ENCODE measurements around the gene RNPS1.
A peak's percentile ranks its signal among the peaks of the same experiment; 100 is the strongest.
"Not testable (repeated sequence)": the region's sequence is repeated elsewhere in the genome, so short reads cannot be mapped to it uniquely, and the experiment has no call there.

RNPS1 gene

DNA sequence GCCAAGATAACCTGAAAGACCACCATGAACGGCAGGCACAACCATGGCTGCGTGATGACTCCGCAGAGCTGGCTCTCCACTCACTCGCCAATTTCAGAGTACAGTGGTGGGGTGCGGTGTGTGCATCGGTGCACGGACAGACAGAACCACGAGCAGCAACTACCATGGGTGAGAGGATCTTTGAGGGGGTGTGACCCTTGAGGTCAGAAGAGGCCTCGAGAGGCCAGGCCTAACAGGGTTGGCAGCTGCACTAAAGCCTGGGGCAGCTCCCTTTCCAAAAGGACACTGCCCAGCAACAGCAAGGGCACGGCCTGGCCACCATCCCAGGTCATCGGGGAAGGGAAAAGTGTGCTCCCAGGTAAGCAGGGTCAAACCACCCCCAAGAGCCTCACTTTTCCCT is 14.6 kb downstream of the RNPS1 start:
- DNase-seq, result no peak

DNA sequence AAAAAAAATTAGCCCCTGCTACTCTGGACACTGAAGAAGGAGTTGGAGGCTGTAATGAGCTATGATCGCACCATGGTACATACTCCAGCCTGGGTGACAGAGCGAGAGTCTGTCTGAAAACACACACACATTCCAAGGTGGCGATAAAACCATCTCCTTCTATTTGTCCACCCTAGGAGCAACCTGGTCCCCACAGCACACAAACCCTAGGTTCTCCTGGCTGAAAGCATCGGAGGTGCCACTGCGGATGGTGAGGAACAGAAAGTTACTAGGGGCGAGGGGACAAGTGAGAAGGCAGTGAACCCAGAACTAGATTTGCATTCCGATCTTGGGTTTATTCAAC is 15.1 kb downstream of the RNPS1 start:
- DNase-seq, result no peak

DNA sequence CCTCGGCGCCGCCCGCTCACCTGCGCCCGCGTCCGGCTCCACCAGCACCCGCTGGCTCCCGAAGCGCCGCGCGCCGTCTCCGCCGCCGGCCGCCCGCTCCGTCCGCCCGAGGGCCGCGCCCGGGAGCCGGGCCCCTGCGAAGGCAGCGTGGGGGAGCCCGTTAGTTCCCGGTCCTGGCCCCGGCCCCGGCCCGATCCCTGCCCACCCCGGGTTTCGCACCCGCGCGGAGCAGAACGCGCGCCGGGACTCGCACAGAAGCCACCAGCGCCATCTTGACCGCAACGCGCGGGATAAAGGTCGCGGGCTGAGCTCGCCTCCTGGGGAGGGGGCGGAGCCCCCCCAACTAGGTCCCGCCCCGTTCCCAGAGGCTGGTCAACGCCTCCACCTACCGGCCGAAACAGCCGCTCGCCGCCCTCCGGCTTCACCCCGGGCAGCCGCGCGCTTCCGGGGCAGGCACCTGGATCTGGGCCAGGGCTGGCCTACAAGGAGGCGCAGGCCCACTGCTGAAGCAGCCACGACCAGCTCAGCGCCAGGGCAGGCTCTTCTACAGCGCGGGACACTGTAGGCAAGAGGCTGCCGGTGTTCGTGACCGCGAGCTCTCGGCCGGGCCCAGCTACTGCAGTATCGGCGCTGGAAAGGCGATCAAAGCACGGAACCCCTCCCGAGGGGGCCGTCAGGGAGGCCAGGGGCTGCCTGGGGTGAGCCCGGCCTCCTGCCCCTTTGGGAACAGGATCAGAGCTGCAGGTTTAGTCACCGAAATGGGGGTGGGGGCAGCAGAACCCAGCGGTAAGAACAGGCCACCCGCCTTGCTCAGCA is 16.4 kb downstream of the RNPS1 start, which contains the start of gene ECI1:
Gene ECI1, minus strand, starts transcription at position 292 of the 816 bp plus-strand sequence. Its CDS starts 21 bp downstream, at position 271.
- peak; percentile 77 for DNase-seq

DNA sequence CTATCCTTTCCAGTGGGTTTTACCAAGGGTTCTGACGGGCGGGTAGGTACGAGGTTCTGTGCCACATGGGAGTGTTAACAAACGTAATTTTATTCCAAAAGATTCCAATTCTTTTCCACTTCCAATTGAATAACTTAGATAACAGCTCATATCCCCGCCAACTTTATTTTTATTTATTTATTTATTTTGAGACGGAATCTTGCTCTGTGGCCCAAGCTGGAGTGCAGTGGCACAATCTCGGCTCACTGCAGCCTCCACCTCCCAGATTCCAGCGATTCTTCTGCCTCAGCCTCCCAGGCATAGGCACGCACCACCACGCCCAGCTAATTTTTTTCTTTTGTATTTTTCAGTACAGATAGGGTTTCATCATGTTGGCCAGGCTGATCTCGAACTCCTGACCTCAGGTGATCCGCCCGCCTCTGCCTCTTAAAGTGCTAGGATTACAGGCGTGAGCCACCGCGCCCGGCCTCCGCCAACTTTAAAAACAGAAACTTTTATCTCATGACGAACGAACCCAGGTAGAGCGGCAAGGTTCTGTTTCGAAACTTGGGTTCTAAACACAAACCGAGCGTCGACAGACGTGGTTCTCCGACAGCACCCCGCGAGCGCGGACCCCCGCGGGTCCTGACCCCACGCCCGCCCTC is 17.2 kb downstream of the RNPS1 start:
- DNase-seq, result no peak

DNA sequence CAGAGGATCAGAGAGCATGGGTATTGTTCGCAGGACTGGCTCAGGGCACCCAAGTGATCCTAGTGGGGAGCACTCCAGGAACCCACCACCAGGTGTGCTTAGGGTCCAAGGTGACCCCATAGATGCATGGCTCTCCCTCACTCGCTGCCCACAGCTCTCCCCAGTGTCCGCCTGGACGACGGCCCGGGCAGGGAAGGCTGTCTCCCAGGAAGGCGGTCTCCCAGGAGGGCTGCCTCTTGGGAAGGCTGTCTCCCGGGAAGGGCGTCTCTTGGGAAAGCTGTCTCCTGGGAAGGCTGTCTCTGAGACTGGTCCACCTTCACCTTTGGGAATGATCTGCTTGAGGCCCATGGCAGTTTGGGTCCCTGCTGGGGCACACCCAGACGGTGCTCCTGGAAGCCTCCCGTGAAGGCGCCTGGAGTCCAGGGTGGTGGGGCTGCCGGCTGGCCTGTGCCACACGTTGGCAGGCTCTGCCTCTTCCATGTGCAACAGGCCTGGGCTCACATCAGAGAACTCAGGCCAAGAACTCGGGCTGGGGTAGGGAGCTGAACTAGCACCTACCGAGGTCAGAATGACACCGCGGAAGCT is 21.5 kb downstream of the RNPS1 start:
- no peak for DNase-seq

DNA sequence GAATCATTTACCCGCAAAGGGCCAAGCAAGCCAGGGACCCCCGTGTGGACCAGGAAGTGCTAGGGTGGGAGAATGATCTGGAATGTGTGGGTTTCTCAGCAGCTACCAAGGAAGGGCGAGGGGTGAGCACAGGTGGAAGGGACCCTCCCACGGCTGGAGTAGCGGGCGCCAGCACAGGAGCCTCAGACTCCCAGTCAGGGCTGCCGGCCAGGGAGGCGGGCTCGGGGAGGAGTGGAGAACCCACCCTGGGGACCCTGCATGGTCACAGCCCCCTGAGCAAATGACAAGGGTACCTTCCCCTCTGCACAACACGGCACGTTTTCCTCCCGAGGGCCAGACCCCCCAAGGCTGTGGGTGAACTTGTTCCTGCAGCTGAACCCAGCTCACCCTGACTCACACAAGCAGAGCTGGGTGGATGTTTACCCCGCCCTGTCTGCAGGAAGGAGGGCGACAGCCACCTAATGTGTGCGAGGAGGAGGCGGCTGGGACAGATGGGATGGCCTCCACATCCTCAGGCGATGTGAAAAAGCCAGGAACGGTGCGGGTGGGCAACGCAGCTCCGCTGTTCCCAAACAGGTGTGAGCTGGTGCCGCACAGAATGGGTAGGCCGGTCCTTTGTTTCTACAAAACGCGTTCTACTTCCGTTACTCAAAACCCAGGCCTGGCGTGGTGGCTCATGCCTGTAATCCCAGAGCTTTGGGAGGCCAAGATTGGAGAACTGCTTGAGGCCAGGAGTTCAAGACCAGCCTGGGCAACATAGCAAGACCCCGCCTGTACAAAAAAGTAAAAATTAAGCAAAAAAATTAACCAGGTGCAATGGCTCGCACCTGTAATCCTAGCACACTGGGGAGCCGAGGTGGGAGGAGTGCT is 22.8 kb downstream of the RNPS1 start:
- DNase-seq, result no peak

DNA sequence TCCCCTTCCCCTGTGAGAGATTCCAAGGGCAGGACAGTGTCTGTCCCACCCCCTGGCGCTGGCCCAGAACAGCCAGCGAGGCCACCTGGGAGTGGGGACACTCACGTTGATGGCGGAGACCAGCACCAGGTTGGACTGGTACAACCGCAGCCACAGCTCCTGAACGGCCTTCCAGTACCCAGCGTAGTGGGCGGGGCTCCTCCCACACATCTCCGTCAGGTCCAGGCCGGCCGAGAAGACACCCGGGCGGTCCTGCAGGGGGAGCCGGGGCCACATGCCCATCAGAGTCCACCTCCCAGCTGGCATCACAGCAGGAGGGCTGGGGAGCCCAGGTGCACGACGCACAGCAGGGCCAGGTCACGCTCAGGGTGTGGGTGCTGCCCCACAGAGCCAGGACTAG is 23.6 kb downstream of the RNPS1 start:
- DNase-seq, result no peak

DNA sequence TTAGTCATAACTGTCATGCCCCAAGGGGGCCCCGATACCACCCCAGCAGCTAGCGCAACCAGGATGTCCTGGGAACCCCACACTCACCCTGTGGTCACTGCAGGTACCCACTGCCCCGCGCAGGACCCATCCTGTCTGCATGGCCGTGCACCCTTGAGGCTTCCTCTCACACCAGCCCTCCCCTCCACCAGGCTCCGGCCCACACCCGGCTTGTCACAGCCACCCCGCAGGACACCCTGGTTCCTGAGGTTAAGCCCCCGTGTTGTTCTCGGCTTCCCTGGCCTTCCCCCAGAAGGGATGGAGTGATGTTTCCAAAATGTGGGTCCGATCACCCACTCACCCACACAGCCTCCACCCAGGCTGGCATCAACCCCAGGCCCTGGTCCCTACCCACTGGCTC is 24.1 kb downstream of the RNPS1 start:
- DNase-seq, result no peak

DNA sequence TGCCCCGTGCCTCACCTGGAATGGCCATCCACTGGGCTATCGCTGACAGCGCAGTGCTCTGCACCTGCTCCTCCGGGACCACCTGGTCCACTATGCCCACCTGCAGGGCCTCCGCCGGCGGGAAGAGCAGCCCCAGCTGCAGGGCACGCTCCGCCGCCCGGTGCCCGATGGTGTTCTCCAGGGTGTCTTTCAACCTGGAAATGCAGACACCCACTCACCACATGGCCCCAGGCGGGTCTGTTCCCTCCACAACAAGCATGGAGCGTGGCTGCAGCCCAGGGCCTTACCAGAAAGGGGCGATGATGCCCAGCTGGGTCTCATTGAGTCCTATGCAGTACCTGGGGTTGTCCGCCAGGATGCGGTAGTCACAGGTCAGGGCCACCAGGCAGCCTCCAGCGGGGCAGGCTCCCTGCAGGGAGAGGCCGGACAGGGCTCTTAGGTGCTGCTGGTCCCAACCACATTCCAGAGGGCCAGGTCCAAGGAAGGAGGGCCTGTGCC is 24.8 kb downstream of the RNPS1 start:
- no peak for DNase-seq

DNA sequence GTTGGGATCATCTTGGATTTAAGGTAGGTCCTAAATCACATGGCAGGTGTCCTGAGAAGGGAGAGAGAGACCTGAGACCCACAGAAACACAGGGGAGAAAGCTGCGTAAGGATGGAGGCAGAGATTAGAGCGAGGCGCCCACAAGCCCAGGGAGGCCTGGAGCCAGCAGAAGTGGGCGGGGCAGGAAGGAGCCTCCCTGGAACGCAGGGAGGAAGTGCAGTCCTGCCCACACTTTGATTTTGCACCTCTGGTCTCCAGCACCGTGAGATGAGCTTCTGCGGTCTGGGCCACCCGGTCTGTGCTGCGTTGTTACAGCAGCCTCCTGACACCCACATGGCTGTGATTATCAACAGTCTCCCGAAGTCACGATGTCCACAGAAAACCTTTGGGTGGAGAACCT is 25.3 kb downstream of the RNPS1 start:
- DNase-seq, result no peak

DNA sequence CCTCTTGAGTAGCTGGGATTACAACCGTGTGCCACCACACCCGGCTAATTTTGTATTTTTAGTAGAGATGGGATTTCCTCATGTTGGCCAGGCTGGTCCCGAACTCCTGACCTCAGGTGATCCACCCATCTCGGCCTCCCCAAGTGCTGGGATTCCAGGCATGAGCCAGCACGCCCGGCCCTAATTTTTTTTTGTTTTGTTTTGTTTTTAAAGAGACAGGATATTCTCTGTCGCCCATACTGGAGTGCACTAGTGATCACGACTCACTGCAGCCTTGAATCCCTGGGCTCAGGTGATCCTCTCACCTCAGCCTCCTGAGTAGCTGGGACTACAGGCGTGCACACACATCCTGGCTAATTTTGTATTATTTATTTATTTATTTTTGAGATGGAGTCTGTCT is 27.6 kb downstream of the RNPS1 start:
- not testable (repeated sequence) for DNase-seq

DNA sequence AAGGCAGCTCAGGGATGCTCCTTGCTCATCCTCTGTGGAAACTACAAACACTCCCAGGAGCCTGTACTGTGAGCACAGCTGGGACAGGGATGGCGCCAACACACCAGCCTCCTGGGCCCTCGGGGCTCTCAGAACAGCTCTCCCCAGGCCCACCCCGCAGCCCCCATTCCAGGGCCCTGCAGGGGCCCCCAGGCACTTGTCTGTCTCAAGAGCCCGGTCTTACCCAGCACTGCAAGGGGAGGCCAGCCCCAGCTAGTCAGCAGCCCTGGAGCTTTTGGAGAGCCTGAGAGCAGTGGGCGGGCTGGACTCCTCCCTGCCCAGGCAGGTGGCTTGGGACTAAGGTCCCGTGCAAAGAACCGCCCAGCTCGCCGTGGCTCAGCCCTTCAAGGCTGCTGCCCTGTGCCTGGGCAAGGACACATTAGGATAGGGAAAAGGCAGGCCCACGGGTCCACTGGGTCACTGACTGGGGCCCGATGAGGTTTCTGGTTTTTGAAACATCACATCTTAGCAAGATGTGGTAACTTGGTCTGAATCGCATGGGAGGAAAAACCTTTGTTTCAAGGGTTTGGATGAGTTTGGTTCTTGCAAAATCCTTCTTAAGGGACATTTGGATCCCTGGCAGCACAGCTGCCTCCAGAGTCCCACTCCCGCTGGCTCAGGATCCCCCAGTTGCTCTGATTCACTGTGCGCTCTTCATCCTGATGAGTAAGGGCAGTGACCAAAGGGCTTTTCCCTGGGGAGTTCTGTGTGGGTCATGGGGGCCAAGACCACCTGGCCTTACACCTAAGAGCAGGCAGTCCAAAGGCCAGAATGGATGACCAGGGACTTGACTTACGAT is 28.9 kb downstream of the RNPS1 start:
- no peak for DNase-seq

DNA sequence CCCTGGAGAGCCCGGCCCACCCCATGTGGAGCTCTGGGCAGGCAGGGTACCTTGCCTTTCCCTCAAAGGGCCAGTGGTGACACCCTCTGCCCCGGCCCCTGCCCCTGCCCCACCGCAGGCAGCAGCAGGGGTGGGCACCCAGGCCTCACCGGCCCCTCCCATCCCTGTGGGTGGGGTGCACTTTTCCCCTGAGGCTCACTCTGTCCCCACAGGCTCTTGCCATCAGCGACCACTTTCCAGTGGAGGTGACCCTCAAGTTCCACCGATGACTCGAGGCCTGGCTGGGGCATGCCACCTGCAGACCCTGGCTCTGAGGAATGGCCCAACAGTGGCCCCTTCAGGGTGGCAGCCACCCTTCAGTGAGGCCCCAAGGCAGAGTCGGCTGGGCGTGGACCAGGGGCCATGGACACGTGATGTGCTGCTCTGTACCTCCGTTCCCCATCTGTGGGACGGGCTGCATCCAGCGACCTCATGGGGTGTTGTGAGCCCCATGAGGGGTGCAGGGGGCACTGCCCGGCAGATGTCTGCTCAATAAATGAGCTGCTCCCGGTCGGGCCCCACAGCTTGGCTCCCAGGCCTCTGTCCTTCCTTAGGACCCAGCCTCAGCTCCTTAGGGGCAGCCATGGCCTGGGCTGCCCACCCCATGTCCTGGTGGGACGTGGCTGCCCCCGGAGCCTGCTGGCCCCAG is 29.6 kb downstream of the RNPS1 start:
- no peak for DNase-seq

DNA sequence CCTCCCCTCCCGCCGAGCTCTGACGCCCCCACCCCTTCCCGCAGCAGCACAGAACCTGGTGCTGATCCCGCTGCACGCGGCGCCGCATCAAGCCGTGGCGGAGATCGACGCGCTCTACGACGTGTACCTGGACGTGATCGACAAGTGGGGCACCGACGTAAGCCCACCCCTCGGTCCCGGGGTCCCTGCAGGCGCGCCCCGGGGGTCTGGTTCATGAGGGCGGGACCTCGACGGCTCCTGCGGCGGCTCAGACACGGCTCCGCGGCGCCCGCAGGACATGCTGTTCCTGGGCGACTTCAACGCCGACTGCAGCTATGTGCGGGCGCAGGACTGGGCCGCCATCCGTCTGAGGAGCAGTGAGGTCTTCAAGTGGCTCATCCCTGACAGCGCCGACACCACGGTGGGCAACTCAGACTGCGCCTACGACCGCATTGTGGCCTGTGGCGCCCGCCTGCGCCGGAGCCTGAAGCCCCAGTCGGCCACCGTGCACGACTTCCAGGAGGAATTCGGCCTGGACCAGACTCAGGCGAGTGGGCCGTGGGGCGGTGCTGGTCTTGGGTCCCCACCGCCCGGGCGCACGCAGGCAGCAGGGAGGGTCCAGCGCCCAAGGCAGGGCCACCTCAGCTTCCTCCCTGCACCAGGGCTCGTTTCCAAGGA is 30.3 kb downstream of the RNPS1 start:
- peak; percentile 6 for DNase-seq

DNA sequence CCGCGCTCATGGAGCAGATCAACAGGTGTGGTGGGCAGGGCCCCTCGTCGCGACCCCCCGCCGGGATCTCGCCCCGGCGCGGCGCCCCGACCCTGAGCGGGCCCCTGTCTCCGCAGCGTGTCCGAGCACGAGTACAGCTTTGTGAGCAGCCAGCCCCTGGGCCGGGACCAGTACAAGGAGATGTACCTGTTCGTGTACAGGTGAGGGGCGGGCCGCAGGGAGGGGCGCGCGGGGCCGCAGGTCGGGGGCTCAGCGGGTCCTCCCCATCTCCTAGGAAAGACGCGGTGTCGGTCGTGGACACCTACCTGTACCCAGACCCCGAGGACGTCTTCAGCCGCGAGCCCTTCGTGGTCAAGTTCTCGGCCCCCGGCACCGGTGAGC is 30.8 kb downstream of the RNPS1 start:
- no peak for DNase-seq

DNA sequence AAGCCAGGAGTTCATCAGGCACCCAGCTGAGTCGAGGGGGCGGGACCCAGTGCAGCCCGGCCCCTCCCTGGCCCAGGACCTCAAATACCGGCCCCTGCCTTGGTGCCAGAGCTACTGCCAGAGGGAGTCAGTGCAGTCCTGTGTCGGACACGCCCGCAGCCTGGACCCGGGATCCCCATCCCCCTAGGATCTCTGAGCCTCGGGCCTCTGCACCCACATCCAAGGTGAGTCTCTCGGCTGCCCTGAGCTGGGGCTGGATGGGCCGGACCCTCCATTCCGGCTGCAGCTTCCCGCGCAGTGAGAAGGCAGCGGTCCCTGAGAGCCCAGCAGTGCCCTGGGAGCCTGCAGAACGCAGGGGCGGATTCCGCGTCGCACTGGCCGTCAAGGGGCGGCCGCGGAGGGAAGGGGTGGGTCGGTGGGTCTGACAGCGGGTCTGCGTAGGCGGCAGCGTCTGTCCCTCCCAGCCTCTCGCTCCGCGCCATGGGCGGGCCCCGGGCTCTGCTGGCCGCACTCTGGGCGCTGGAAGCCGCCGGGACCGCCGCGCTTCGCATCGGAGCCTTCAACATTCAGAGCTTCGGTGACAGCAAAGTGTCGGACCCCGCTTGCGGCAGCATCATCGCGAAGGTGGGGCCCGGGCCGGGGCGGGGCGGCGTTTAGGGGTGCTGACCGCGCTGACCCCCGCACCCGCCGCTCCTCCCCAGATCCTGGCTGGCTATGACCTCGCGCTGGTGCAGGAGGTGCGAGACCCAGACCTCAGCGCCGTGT is 31.4 kb downstream of the RNPS1 start, which contains the start of gene DNASE1L2:
Gene DNASE1L2, plus strand, starts transcription at position 108 of the 765 bp plus-strand sequence. Its CDS starts 373 bp downstream, at position 481.
- no peak for DNase-seq

DNA sequence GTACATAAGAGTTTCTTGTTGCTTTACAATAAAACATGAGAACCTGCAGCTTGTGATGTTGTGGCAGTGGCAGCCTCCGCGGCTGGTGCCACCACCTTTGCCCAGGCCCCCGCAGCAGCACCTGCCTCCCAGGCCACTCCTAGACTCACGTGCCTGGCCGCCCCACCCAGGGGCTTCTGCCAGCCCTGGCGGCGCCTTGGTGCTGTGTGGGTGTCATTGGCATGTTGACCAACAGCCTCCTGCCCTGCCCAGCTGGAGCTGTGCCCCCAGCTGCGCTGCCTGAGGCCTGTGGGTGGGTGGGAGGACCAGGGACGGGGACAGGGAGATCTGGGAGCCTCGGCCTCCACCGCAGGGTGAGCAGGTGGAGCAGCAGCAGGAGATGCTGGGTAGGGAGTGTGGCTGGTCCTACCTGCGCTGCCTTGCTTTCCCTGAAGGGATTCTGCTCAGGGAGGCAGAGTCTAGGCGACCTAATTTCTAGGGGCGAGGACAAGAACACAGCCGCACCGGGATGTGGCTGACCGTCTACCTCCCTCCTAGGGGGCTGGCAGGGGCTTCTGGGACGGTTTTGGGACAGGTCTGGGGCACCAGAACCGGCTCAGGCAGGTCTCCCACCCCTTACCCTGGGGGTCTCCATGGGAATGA is 32.1 kb downstream of the RNPS1 start:
- no peak for DNase-seq

DNA sequence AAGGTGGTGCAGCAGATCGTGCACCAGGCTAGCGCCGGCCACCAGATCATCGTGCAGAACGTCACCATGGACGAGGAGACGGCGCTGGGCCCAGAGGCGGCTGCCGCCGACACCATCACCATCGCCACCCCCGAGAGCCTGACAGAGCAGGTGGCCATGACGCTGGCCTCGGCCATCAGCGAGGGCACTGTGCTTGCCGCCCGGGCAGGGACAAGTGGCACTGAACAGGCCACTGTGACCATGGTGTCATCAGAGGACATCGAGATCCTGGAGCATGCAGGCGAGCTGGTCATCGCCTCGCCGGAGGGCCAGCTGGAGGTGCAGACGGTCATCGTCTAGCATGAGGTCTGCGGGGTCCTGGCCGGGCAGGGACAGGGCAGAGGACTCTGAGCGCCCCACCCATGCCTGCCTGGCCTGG is 32.7 kb downstream of the RNPS1 start:
- no peak for DNase-seq

DNA sequence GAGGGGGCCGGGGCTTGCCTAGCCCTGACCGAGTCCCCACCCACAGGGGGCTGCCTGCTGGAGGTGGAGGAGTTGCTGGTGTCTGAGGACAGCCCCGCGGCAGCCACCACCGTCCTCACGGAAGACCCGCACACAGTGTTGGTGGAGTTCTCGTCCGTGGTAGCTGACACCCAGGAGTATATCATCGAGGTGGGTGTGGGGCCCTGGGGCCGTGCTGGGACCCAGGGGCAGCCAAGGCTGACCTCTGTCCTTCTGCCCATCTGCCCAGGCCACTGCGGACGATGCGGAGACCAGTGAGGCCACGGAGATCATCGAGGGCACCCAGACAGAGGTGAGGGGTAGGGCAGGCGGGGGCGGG is 33.1 kb downstream of the RNPS1 start:
- no peak for DNase-seq
